SU-DHL-6 (cell line): ENCODE measurements around the gene TPK1.

Experiments used
- H2AFZ ChIP-seq: fragments of 200-600 bp; sonication (generic); 2 replicates; pipeline ENCODE4 v1.6.1; 2014; ENCODE audit warnings: low read depth, mild to moderate bottlenecking, moderate library complexity, mixed read lengths, antibody characterized with exemption, low read length; ENCODE audit not compliant: severe bottlenecking
- H3F3A ChIP-seq: fragments of 200-600 bp; shearing (Covaris generic); 2 replicates; pipeline ENCODE4 v1.6.0; 2016; ENCODE audit warnings: antibody characterized with exemption, mild to moderate bottlenecking; ENCODE audit not compliant: insufficient read depth
- H3K27ac ChIP-seq: fragments of 200-600 bp; sonication (generic); 2 replicates; pipeline ENCODE4 v1.5.1; 2016; ENCODE audit warnings: low read depth, mild to moderate bottlenecking, low read length, moderate library complexity, mixed read lengths
- H3K27me3 ChIP-seq: fragments of 200-600 bp; sonication (generic), shearing (Covaris generic); 2 replicates; pipeline ENCODE4 v1.6.0; 2014; ENCODE audit warnings: mild to moderate bottlenecking, low read length
- H3K36me3 ChIP-seq: fragments of 200-600 bp; sonication (generic); 2 replicates; pipeline ENCODE4 v1.6.1; 2014; ENCODE audit warnings: mild to moderate bottlenecking, low read length, mixed read lengths
- H3K4me2 ChIP-seq: fragments of 300-600, 200-600 bp; shearing (Covaris generic), sonication (generic); 2 replicates; pipeline ENCODE4 v1.6.0; 2014; ENCODE audit warnings: low read length, low read depth, mild to moderate bottlenecking; ENCODE audit not compliant: poor library complexity, severe bottlenecking
- H3K4me3 ChIP-seq: fragments of 200-600 bp; sonication (generic); 2 replicates; pipeline ENCODE4 v1.5.1; 2014; ENCODE audit warnings: antibody characterized with exemption, low read length, mild to moderate bottlenecking, mixed read lengths; ENCODE audit not compliant: insufficient read depth, poor library complexity, severe bottlenecking
- H3K79me2 ChIP-seq: fragments of 200-600 bp; sonication (generic); 2 replicates; pipeline ENCODE4 v1.6.1; 2014; ENCODE audit warnings: mild to moderate bottlenecking, low read length, moderate library complexity; ENCODE audit not compliant: insufficient read depth
- H3K9ac ChIP-seq: fragments of 200-600 bp; sonication (generic); 2 replicates; pipeline ENCODE4 v1.7.0; 2014; ENCODE audit warnings: mild to moderate bottlenecking, low read length
- H3K9me2 ChIP-seq: fragments of 200-600 bp; sonication (generic); replicated peaks from 2 replicates; pipeline ENCODE4 v1.6.1; 2014; ENCODE audit warnings: low read length; ENCODE audit not compliant: insufficient read depth
- H3K9me3 ChIP-seq: fragments of 200-600 bp; sonication (generic); 2 replicates; pipeline ENCODE4 v1.6.1; 2014; ENCODE audit warnings: low read length, mixed read lengths; ENCODE audit not compliant: insufficient read depth
- H4K20me1 ChIP-seq: fragments of 200-600 bp; sonication (generic); 2 replicates; pipeline ENCODE4 v1.6.1; 2014; ENCODE audit warnings: low read depth, mild to moderate bottlenecking, antibody characterized with exemption, low read length, moderate library complexity, mixed read lengths
- CTCF ChIP-seq: fragments of 200-600 bp; sonication (generic); IDR thresholded peaks from one replicate; pipeline ENCODE4 v1.5.1; 2017; ENCODE audit warnings: antibody characterized with exemption, mild to moderate bottlenecking, low read length, moderate library complexity; ENCODE audit not compliant: insufficient read depth, poor library complexity, severe bottlenecking
- EZH2phosphoT487 ChIP-seq: fragments of 200-600 bp; sonication (generic), shearing (Covaris generic); conservative IDR thresholded peaks from 2 replicates; pipeline ENCODE4 v1.6.1; 2018; ENCODE audit warnings: mild to moderate bottlenecking, antibody characterized with exemption, low read length, moderate library complexity, mixed read lengths

The TPK1 gene

GRCh38 chr7:144527051-144527471 is 308.8 kb downstream of the TPK1 start:
- Histone ChIP-seq H3K4me3 (no peak overlapping the region), H3K27ac (no peak overlapping the region), H3K36me3 (no peaks in the 10 kb centered on the region), H3K4me2 (no peak overlapping the region), H2AFZ (no peak overlapping the region), H3K9me3 (no peaks in the 10 kb centered on the region), H3K79me2 (no peaks in the 10 kb centered on the region), H3K9ac (no peak overlapping the region), H3K9me2 (no peaks in the 10 kb centered on the region), H4K20me1 (no peaks in the 10 kb centered on the region), H3K27me3 (no peaks in the 10 kb centered on the region), H3F3A (no peaks in the 10 kb centered on the region)
- no peak for TF ChIP-seq EZH2phosphoT487
- no peak for TF ChIP-seq CTCF

GRCh38 chr7:144525956-144526355 is 309.9 kb downstream of the TPK1 start:
- no peak for TF ChIP-seq CTCF
- no peak for TF ChIP-seq EZH2phosphoT487
- H3K36me3 ChIP-seq, result no peaks in the 10 kb centered on the region
- no peak overlapping the region for H3K9ac ChIP-seq
- no peaks in the 10 kb centered on the region for H3K27me3 ChIP-seq
- no peaks in the 10 kb centered on the region for H3K79me2 ChIP-seq
- no peaks in the 10 kb centered on the region for H3K9me3 ChIP-seq
- no peaks in the 10 kb centered on the region for H3F3A ChIP-seq
- no peak overlapping the region for H3K27ac ChIP-seq
- H3K9me2 ChIP-seq, result no peaks in the 10 kb centered on the region
- no peak overlapping the region for H3K4me2 ChIP-seq
- H3K4me3 ChIP-seq, result no peak overlapping the region
- H4K20me1 ChIP-seq, result no peaks in the 10 kb centered on the region
- no peak overlapping the region for H2AFZ ChIP-seq

- Histone ChIP-seq H4K20me1 (no peaks in the 10 kb centered on the region), H3K27ac (no peak overlapping the region), H3K4me3 (no peak overlapping the region), H3K36me3 (no peaks in the 10 kb centered on the region), H3K9me2 (no peaks in the 10 kb centered on the region), H3K4me2 (no peak overlapping the region), H3K9me3 (no peaks in the 10 kb centered on the region), H3K79me2 (no peaks in the 10 kb centered on the region), H2AFZ (no peak overlapping the region), H3K27me3 (no peaks in the 10 kb centered on the region), H3F3A (no peaks in the 10 kb centered on the region), H3K9ac (no peak overlapping the region)
- TF ChIP-seq CTCF (no peak), EZH2phosphoT487 (no peak)
These were observed 311.6 kb downstream of the TPK1 start for GRCh38 chr7:144524271-144524670.
